ENCODE results near the gene ALPL.
"Not testable (repeated sequence)": the region's sequence is repeated elsewhere in the genome, so short reads cannot be mapped to it uniquely, and the experiment has no call there.

The ALPL gene

GRCh38 chr1:21563971-21564370 lies 54.7 kb downstream of the ALPL start:
- DNase-seq = no peak

- no peak for DNase-seq
These were observed 55.4 kb downstream of the ALPL start for GRCh38 chr1:21564521-21565095.

GRCh38 chr1:21565285-21565684 lies 56.1 kb downstream of the ALPL start:
- DNase-seq = no peak

- DNase-seq = not testable (repeated sequence)
These were observed 57.1 kb downstream of the ALPL start for GRCh38 chr1:21566361-21566760.

- DNase-seq = no peak
These were observed 58.2 kb downstream of the ALPL start for GRCh38 chr1:21567241-21568005.

- DNase-seq = no peak
These were observed 59.0 kb downstream of the ALPL start for GRCh38 chr1:21568006-21568746.

GRCh38 chr1:21568809-21569385 lies 59.7 kb downstream of the ALPL start:
- DNase-seq = no peak

- no peak for DNase-seq
These were observed 60.8 kb downstream of the ALPL start for GRCh38 chr1:21569820-21570527.

GRCh38 chr1:21570528-21570875 lies 61.3 kb downstream of the ALPL start:
- no peak for DNase-seq

GRCh38 chr1:21570885-21571284 lies 61.7 kb downstream of the ALPL start:
- no peak for DNase-seq

GRCh38 chr1:21572221-21572620 lies 63.0 kb downstream of the ALPL start:
- no peak for DNase-seq

GRCh38 chr1:21572735-21573277 lies 63.6 kb downstream of the ALPL start:
- DNase-seq = no peak

GRCh38 chr1:21573475-21573874 lies 64.3 kb downstream of the ALPL start:
- DNase-seq = no peak

GRCh38 chr1:21573971-21574465 lies 64.8 kb downstream of the ALPL start:
- DNase-seq = peak; percentile 32 to 79

GRCh38 chr1:21574466-21575151 lies 65.4 kb downstream of the ALPL start:
- DNase-seq = peak in 1 of 2 experiments; percentile 13

GRCh38 chr1:21575351-21575942 lies 66.2 kb downstream of the ALPL start:
- no peak for DNase-seq

GRCh38 chr1:21576031-21576797 lies 67.0 kb downstream of the ALPL start:
- no peak for DNase-seq

GRCh38 chr1:21576798-21577187 lies 67.6 kb downstream of the ALPL start:
- DNase-seq = no peak

GRCh38 chr1:21577324-21577723 lies 68.1 kb downstream of the ALPL start:
- no peak for DNase-seq

GRCh38 chr1:21577933-21578332 lies 68.7 kb downstream of the ALPL start:
- no peak for DNase-seq

- no peak for DNase-seq
These were observed 70.6 kb downstream of the ALPL start for GRCh38 chr1:21579791-21580190.
